Fibroblast of the conjunctiva (primary cell): ENCODE data around the gene STRAP.
A peak's percentile ranks its signal among the peaks of the same experiment; 100 is the strongest.
"Not testable (repeated sequence)": the region's sequence is repeated elsewhere in the genome, so short reads cannot be mapped to it uniquely, and the experiment has no call there.

Experiments used
- DNase-seq: peaks from one replicate; pipeline ENCODE4 v3.0.0-alpha.2; 2010; ENCODE audit warnings: low read depth

STRAP gene

GRCh38 chr12:15928346-15928745, 46.2 kb downstream of the STRAP start:
- DNase-seq, result peak; percentile 59

- no peak for DNase-seq
Observed at GRCh38 chr12:15928870-15929571, 46.8 kb downstream of the STRAP start.

GRCh38 chr12:15931590-15932053, 49.4 kb downstream of the STRAP start:
- no peak for DNase-seq

- DNase-seq, result no peak
Observed at GRCh38 chr12:15932327-15932726, 50.1 kb downstream of the STRAP start.

GRCh38 chr12:15932971-15933370, 50.8 kb downstream of the STRAP start:
- DNase-seq, result no peak

GRCh38 chr12:15933751-15934150, 51.6 kb downstream of the STRAP start:
- DNase-seq, result no peak

- no peak for DNase-seq
Observed at GRCh38 chr12:15936751-15937150, 54.6 kb downstream of the STRAP start.

- no peak for DNase-seq
Observed at GRCh38 chr12:15937902-15938301, 55.7 kb downstream of the STRAP start.

- no peak for DNase-seq
Observed at GRCh38 chr12:15939111-15939510, 56.9 kb downstream of the STRAP start.

GRCh38 chr12:15942475-15942874, 60.3 kb downstream of the STRAP start:
- no peak for DNase-seq

GRCh38 chr12:15943519-15943918, 61.3 kb downstream of the STRAP start:
- not testable (repeated sequence) for DNase-seq

GRCh38 chr12:15948461-15948860, 66.3 kb downstream of the STRAP start:
- not testable (repeated sequence) for DNase-seq
